ENCODE results near the gene TXN2. TPM values are rescaled to one million over a fixed set of nuclear protein-coding genes. Genes with fewer than 3 reads are reported as not detected.
"Not testable (repeated sequence)": the region's sequence is repeated elsewhere in the genome, so short reads cannot be mapped to it uniquely, and the experiment has no call there.

TXN2 gene
- total and polyA plus RNA-seq, 2 of the 4 experiments (the other 2 are of a cell fraction) = 49.6 to 166 TPM

- H2BK20ac ChIP-seq (ENCODE audit: low read depth, low read length); H3K4me3 ChIP-seq (ENCODE audit: insufficient read depth, low read depth, low read length); DNase-seq; in situ Hi-C loops (cut with MboI; ENCODE audit: low sequenced_read_pairs); H4K91ac ChIP-seq (ENCODE audit: insufficient read depth, low read depth, low read length); H3K9me1 ChIP-seq (ENCODE audit: insufficient read depth, low read length); H4K20me1 ChIP-seq (ENCODE audit: insufficient read depth, low read length); H4K8ac ChIP-seq (ENCODE audit: low read depth in 2 of 2, low read length in 2 of 2); H3K36me3 ChIP-seq (ENCODE audit: control insufficient read depth, insufficient read depth, low read length); H3K9ac ChIP-seq (ENCODE audit: low read depth, low read length); H3K56ac ChIP-seq (ENCODE audit: extremely low read depth, insufficient read depth, low read length); H3K14ac ChIP-seq (replicated peaks; ENCODE audit: low read depth, low read length); H4K5ac ChIP-seq (ENCODE audit: low read depth, low read length); H3K27ac ChIP-seq (ENCODE audit: insufficient read depth, low read length); H3K18ac ChIP-seq (ENCODE audit: low read depth, low read length); H2BK15ac ChIP-seq (ENCODE audit: low read depth, low read length); H3K4ac ChIP-seq (ENCODE audit: low read depth, low read length); H3K9me3 ChIP-seq (ENCODE audit: control insufficient read depth, insufficient read depth, low read length); BruUV-seq (replicated peaks); intact Hi-C loops (cut with micrococcal nuclease); H3K4me2 ChIP-seq (ENCODE audit: low read depth, low read length); H2AFZ ChIP-seq (replicated peaks; ENCODE audit: low read length, poor library complexity); H3K23ac ChIP-seq (ENCODE audit: low read depth, low read length); H2AK9ac ChIP-seq (replicated peaks; ENCODE audit: low read depth, low read length, poor library complexity); H3K27me3 ChIP-seq (ENCODE audit: control insufficient read depth, insufficient read depth, low read length); POLR2A ChIA-PET (ENCODE audit: unreplicated experiment); CTCF ChIA-PET; ATAC-seq (ENCODE audit: low read depth); dilution Hi-C loops (cut with HindIII; ENCODE audit: low sequenced_read_pairs, unreplicated experiment); H2BK5ac ChIP-seq (ENCODE audit: low read depth, low read length, poor library complexity, severe bottlenecking): not testable (repeated sequence)
- Histone ChIP-seq H2AK5ac (ENCODE audit: low read depth, low read length) (peak overlapping the region; percentile 74), H3K79me1 (ENCODE audit: low read depth in 1 of 2, low read length in 2 of 2) (peaks cover 0 to 18% of the 10 kb centered on the region in 2 experiments; a peak in 1 of 4 replicates), H3K4me1 (ENCODE audit: control insufficient read depth, insufficient read depth, low read length) (peaks cover 12% of the 10 kb centered on the region), H2BK120ac (ENCODE audit: low read depth, low read length) (peak overlapping the region; percentile 3; the same call in 1 of the 2 replicates)
- WGBS, 2 experiments (ENCODE audit: extremely low coverage in 2 of 2, insufficient read length in 1 of 2) = 98% methylated on average over 6 of the region's 7 CpGs; no CpG with 5 or more reads in 1 of the 2 experiments
Observed at GRCh38 chr22:36450923-36451322, 30.5 kb downstream of the TXN2 start.

Data from IMR-90 (cell line).